Endothelial cell of umbilical vein (primary cell): Measurements from ENCODE around the gene CMIP. TPM values are rescaled to one million over a fixed set of nuclear protein-coding genes. Genes with fewer than 3 reads are reported as not detected.

Experiments used
- BruUV-seq: library from RNA; stranded (reverse); fragments of 400-500 nt; replicated peaks from 2 replicates; lab custom pipeline; 2021; lab: Mats Ljungman, UMichigan
- CTCF ChIA-PET: fragments of 300-600, 350-600 bp; sonication (Branson Sonifier 250); formaldehyde crosslinking; loops from one replicate; lab custom pipeline; 2021; ENCODE audit warnings: antibody characterized with exemption, inconsistent platforms; lab: Charles Lee
- POLR2A ChIA-PET: fragments of 300-600, 350-600 bp; sonication (Branson Sonifier 250); formaldehyde crosslinking; loops from one replicate; lab custom pipeline; 2021; ENCODE audit warnings: antibody characterized with exemption, inconsistent platforms; lab: Charles Lee
- DNase-seq: peaks from one replicate; pipeline ENCODE4 v3.0.0-alpha.2; 2011; ENCODE audit warnings: low read depth, low spot score
- FAIRE-seq: peaks from 2 replicates; lab custom pipeline; 2011; peaks lifted over from hg19 to GRCh38; lab: Jason Lieb, UNC
- H2AFZ ChIP-seq: 2 replicates; pipeline ENCODE4 v1.6.0; 2012; ENCODE audit warnings: low read depth, low read length, control low read depth, inconsistent platforms
- H3K27ac ChIP-seq: 2 replicates; pipeline ENCODE4 v1.5.1; 2011; ENCODE audit warnings: low read depth, mild to moderate bottlenecking, control low read depth, low read length, moderate library complexity; ENCODE audit not compliant: insufficient read depth
- H3K27me3 ChIP-seq, 2 experiments: 2 replicates each; pipeline versions ENCODE4 v1.6.0 to v1.6.1; 2011; ENCODE audit warnings: low read length in 2 of 2, mixed read lengths in 1 of 2; ENCODE audit not compliant: control insufficient read depth in 2 of 2, insufficient read depth in 2 of 2
- H3K36me3 ChIP-seq, 2 experiments: 2 replicates in 1 of 2; 3 replicates in 1 of 2; pipeline ENCODE4 v1.5.1; 2011; ENCODE audit warnings: low read length in 2 of 2, mild to moderate bottlenecking in 1 of 2, moderate library complexity in 1 of 2; ENCODE audit not compliant: control insufficient read depth in 2 of 2, insufficient read depth in 2 of 2; ENCODE audit errors: extremely low read depth in 1 of 2
- H3K4me1 ChIP-seq: 3 replicates; pipeline ENCODE4 v1.5.1; 2011; ENCODE audit warnings: mild to moderate bottlenecking, low read length; ENCODE audit not compliant: control insufficient read depth, insufficient read depth; ENCODE audit errors: extremely low read depth
- H3K4me2 ChIP-seq: 2 replicates; pipeline ENCODE4 v1.6.1; 2011; ENCODE audit warnings: low read length, control low read depth, mixed read lengths; ENCODE audit not compliant: insufficient read depth
- H3K4me3 ChIP-seq, 3 experiments: fragments of 200-600 bp in 1 of 3; sonication (generic), shearing (Covaris generic) in 1 of 3; replicated peaks in 1 of 3; 2 replicates each; pipeline ENCODE4 v1.5.1; 2011 to 2016; ENCODE audit warnings: control low read depth in 3 of 3, low read length in 3 of 3, mild to moderate bottlenecking in 2 of 3, inconsistent platforms in 1 of 3, low read depth in 1 of 3, moderate library complexity in 1 of 3; ENCODE audit not compliant: insufficient read depth in 1 of 3
- H3K79me2 ChIP-seq: 2 replicates; pipeline ENCODE4 v1.6.0; 2012; ENCODE audit warnings: low read length, inconsistent platforms; ENCODE audit not compliant: control insufficient read depth, insufficient read depth
- H3K9ac ChIP-seq: replicated peaks from 2 replicates; pipeline ENCODE3; 2011; ENCODE audit warnings: low read length, control low read depth; ENCODE audit not compliant: insufficient read depth; ENCODE audit errors: extremely low read depth
- H3K9me1 ChIP-seq: replicated peaks from 3 replicates; pipeline ENCODE4 v1.6.0; 2011; ENCODE audit warnings: mild to moderate bottlenecking, low read length; ENCODE audit not compliant: control insufficient read depth, insufficient read depth; ENCODE audit errors: extremely low read depth
- H3K9me3 ChIP-seq: replicated peaks from 2 replicates; pipeline ENCODE4 v1.5.1; 2012; ENCODE audit warnings: low read length, inconsistent platforms; ENCODE audit not compliant: control insufficient read depth, insufficient read depth
- H4K20me1 ChIP-seq: replicated peaks from 2 replicates; pipeline ENCODE3; 2011; ENCODE audit warnings: mild to moderate bottlenecking, low read length; ENCODE audit not compliant: control insufficient read depth, insufficient read depth; ENCODE audit errors: extremely low read depth
- CTCF ChIP-seq, 2 donors: IDR thresholded peaks; 1 replicate in 1 of 2; 2 replicates in 1 of 2; pipeline ENCODE4 v1.5.1; 2011; ENCODE audit warnings: low read length in 2 of 2, mild to moderate bottlenecking in 2 of 2, moderate library complexity in 2 of 2, control low read depth in 1 of 2, inconsistent platforms in 1 of 2, low read depth in 1 of 2; ENCODE audit not compliant: insufficient read depth in 1 of 2; ENCODE audit errors: extremely low read depth in 1 of 2
- EZH2 ChIP-seq: IDR thresholded peaks from 2 replicates; pipeline ENCODE4 v1.6.1; 2012; ENCODE audit warnings: borderline replicate concordance, low read depth, mild to moderate bottlenecking, moderate library complexity, low read length, inconsistent platforms; ENCODE audit not compliant: severe bottlenecking
- FOS ChIP-seq: IDR thresholded peaks from 2 replicates; pipeline ENCODE4 v1.6.1; 2011; ENCODE audit warnings: mild to moderate bottlenecking, low read length, moderate library complexity, borderline replicate concordance; ENCODE audit not compliant: insufficient read depth
- GATA2 ChIP-seq: IDR thresholded peaks from 2 replicates; pipeline ENCODE4 v1.7.0; 2011; ENCODE audit warnings: low read depth, mild to moderate bottlenecking, moderate library complexity, mixed read lengths, low read length; ENCODE audit not compliant: insufficient read length, insufficient read depth
- JUN ChIP-seq: IDR thresholded peaks from 2 replicates; pipeline ENCODE4 v1.6.1; 2011; ENCODE audit warnings: borderline replicate concordance, low read depth; ENCODE audit not compliant: insufficient read length, insufficient read depth
- MAX ChIP-seq: IDR thresholded peaks from 2 replicates; pipeline ENCODE4 v1.6.1; 2011; ENCODE audit not compliant: insufficient read depth, insufficient read length
- MYC ChIP-seq: IDR thresholded peaks from one replicate; pipeline ENCODE4 v1.6.1; 2011; ENCODE audit warnings: mild to moderate bottlenecking, low read depth, low read length
- POLR2A ChIP-seq: IDR thresholded peaks from 2 replicates; pipeline ENCODE4 v1.6.1; 2012; ENCODE audit warnings: low read depth, mild to moderate bottlenecking, control low read depth, low read length
- POLR2AphosphoS5 ChIP-seq: IDR thresholded peaks from 2 replicates; pipeline ENCODE4 v1.6.1; 2012; ENCODE audit warnings: low read depth, mild to moderate bottlenecking, control low read depth, low read length, moderate library complexity; ENCODE audit not compliant: insufficient read depth
- dilution Hi-C: fragments of 300-500 bp; cut with MboI; formaldehyde crosslinking; loops from one replicate; pipeline ENCODE4 v1.15.0; 2019; ENCODE audit warnings: low sequenced_read_pairs; ENCODE audit not compliant: extremely low pct_ligation_motif_present
- intact Hi-C: fragments of 100-400 bp; cut with micrococcal nuclease; formaldehyde crosslinking; loops from one replicate; pipeline ENCODE4 v1.10.0; 2022
- polyA plus RNA-seq, 4 experiments: library from polyadenylated mRNA; depleted of rRNA in 3 of 4; stranded (reverse) in 3 of 4; unstranded in 1 of 4; fragments of >200 nt; gene quantifications; 2 replicates each; pipeline versions ENCODE4 v1.2.1 to v1.2.3, GENCODE V29; 2011 to 2012; ENCODE audit warnings: missing spikeins in 1 of 4
- total RNA-seq: library from RNA; stranded (reverse); gene quantifications from 2 replicates; pipeline ENCODE4 v1.2.3, GENCODE V29; 2021

The CMIP gene
- total and polyA plus RNA-seq, 2 donors (not counting 3 experiments of a cell fraction or from before 2014, with no cell fraction given): 29.0 to 101 TPM

- DNase-seq: no peak
- H3K9me3 ChIP-seq: no peaks in the 10 kb centered on the region
- FAIRE-seq: no peak
- no peaks in the 10 kb centered on the region for H3K27me3 ChIP-seq
- CTCF ChIA-PET: interaction anchor here (1.2 to 1.9 kb wide), 3 partner anchors 8 to 67 kb away, joined by 3 to 5 read pairs (median 3); no protein-coding TSS in a partner anchor
- H3K36me3 ChIP-seq: peaks cover 0 to 11% of the 10 kb centered on the region in 2 experiments
- TF ChIP-seq FOS (no peak), CTCF (IDR thresholded peaks at IDR 0.05; ENCODE audit: extremely low read depth in 1 of 2, insufficient read depth in 1 of 2, low read depth in 1 of 2, low read length in 2 of 2) (no peak), GATA2 (no peak), POLR2AphosphoS5 (no peak), MAX (no peak), MYC (no peak), EZH2 (no peak), POLR2A (no peak), JUN (no peak)
- no peak overlapping the region for H3K9ac ChIP-seq
- H3K79me2 ChIP-seq: peaks cover 13% of the 10 kb centered on the region
- H3K4me2 ChIP-seq: no peak overlapping the region
- intact Hi-C loops (loop anchor here (10.0 kb wide), 1 partner anchor 245 kb away; no protein-coding TSS in a partner anchor), dilution Hi-C loops (no loop called here)
- H3K27ac ChIP-seq: no peak overlapping the region
- H3K4me3 ChIP-seq: no peak overlapping the region
- H3K4me1 ChIP-seq: peaks cover 44% of the 10 kb centered on the region
- no peak overlapping the region for H2AFZ ChIP-seq
- no TSS peak for BruUV-seq
- H4K20me1 ChIP-seq: no peaks in the 10 kb centered on the region
- no peaks in the 10 kb centered on the region for H3K9me1 ChIP-seq
- POLR2A ChIA-PET: no interaction called here
Measured at GRCh38 chr16:81629896-81630634, 185.5 kb downstream of the CMIP start.
